NK-92 (cell line): ENCODE results near the gene MPG.

Experiments
- DNase-seq: peaks from one replicate; lab custom pipeline; 2025; ENCODE audit not compliant: unreplicated experiment; lab: John Stamatoyannopoulos, UW

The MPG gene

GRCh38 chr16:83781-84615 lies 6.0 kb downstream of the MPG start:
- DNase-seq, result no peak

- DNase-seq, result no peak
Observed at GRCh38 chr16:84718-85406, 6.8 kb downstream of the MPG start.

- no peak for DNase-seq
Observed at GRCh38 chr16:85407-85782, 7.4 kb downstream of the MPG start.

- no peak for DNase-seq
Observed at GRCh38 chr16:85865-86264, 7.8 kb downstream of the MPG start.

- DNase-seq, result no peak
Observed at GRCh38 chr16:86483-86952, 8.5 kb downstream of the MPG start.

- DNase-seq, result no peak
Observed at GRCh38 chr16:88613-89012, 10.6 kb downstream of the MPG start.

- no peak for DNase-seq
Observed at GRCh38 chr16:89391-90302, 11.6 kb downstream of the MPG start.

- no peak for DNase-seq
Observed at GRCh38 chr16:91484-91883, 13.5 kb downstream of the MPG start.

- no peak for DNase-seq
Observed at GRCh38 chr16:92431-93339, 14.7 kb downstream of the MPG start.

- no peak for DNase-seq
Observed at GRCh38 chr16:94918-95265, 16.9 kb downstream of the MPG start.

GRCh38 chr16:96935-97381 lies 18.9 kb downstream of the MPG start:
- DNase-seq, result peak; percentile 56

- no peak for DNase-seq
Observed at GRCh38 chr16:97822-98221, 19.8 kb downstream of the MPG start.

GRCh38 chr16:100989-101388 lies 23.0 kb downstream of the MPG start:
- no peak for DNase-seq

- no peak for DNase-seq
Observed at GRCh38 chr16:101586-101985, 23.6 kb downstream of the MPG start.

- no peak for DNase-seq
Observed at GRCh38 chr16:102060-102855, 24.2 kb downstream of the MPG start.

GRCh38 chr16:104355-104754 lies 26.3 kb downstream of the MPG start:
- DNase-seq, result no peak

- DNase-seq, result no peak
Observed at GRCh38 chr16:104928-105327, 26.9 kb downstream of the MPG start.

- DNase-seq, result no peak
Observed at GRCh38 chr16:105521-105920, 27.5 kb downstream of the MPG start.

- DNase-seq, result no peak
Observed at GRCh38 chr16:106623-107324, 28.7 kb downstream of the MPG start.
